Measurements from ENCODE around the gene DLGAP1.

GRCh38 chr18:3916082-3916481 is 539.0 kb downstream of the DLGAP1 start:
- no peak for TF ChIP-seq CTCF (IDR thresholded peaks at IDR 0.05)
- TF ChIP-seq POLR2A (IDR thresholded peaks at IDR 0.05; ENCODE audit: low read depth) = no peak
- TF ChIP-seq POLR2AphosphoS5 (IDR thresholded peaks at IDR 0.05) = no peak
- TF ChIP-seq EP300 (IDR thresholded peaks at IDR 0.05) = no peak
